ENCODE results near the gene PLA2G4A. TPM values are rescaled to one million over a fixed set of nuclear protein-coding genes. Genes with fewer than 3 reads are reported as not detected.

The PLA2G4A gene
- polyA plus RNA-seq, 1 experiment, result 0.48 TPM

DNA sequence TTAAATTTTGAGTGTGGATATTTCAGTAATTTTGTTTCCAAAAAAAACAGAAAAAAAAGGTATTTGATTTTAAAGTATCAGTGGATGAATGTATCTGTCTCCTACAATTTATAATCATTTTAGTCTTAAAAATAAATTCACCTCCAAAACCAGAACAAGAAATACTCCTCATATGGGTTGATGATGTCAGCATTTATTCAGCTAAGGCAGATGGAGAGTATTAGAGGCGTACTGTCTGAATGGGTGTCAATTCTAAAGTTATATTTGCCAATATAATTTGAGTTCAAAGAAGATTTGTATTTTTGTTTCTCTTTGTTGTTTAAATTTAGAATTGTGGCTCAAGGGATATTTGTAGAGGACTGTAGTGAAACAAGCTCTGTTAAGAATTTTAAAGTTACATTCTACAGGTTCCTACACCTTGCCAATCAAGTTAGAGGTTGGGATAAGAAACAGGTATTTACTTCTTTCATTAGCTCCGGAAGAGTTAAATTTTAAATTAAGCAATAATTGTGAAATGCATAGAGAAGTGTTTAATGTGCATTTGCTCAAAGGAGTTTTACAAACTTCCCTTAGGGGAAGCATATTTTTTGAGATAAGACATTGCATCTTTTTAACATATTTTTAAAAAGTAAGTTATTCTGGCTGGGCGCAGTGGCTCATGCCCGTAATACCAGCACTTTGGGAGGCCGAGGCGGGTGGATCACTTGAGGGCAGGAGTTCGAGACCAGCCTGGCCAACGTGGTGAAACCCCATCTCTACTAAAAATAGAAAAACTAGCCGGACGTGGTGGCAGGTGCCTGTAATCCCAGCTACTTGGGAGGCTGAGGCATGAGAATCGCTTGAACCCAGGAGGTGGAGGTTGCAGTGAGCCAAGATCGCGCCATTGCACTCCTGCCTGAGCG lies 1.2 kb downstream of the PLA2G4A start:
- POLR2A ChIA-PET, result no interaction called here
- no peak overlapping the region for H3K4me3 ChIP-seq (ENCODE audit: low read depth, low read length)

DNA sequence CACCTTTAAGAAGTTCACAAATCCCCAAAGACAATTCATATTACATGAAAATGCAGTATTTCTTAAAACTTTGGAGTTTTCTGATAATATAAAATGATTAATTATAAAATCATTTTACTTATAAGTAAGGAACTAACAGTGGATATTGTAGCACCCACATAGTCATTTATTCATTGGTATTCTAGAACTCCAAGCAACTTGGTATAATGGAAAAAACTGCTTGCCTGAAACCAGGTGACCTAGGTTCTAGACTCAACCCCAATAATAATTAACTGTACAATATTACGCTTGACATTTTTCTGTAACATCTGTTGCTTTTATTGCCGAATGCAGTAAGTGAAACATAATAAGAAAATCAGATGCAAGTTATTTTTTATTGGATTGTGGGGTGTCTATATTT lies 2.4 kb downstream of the PLA2G4A start:
- TF ChIP-seq, protein P1, sequence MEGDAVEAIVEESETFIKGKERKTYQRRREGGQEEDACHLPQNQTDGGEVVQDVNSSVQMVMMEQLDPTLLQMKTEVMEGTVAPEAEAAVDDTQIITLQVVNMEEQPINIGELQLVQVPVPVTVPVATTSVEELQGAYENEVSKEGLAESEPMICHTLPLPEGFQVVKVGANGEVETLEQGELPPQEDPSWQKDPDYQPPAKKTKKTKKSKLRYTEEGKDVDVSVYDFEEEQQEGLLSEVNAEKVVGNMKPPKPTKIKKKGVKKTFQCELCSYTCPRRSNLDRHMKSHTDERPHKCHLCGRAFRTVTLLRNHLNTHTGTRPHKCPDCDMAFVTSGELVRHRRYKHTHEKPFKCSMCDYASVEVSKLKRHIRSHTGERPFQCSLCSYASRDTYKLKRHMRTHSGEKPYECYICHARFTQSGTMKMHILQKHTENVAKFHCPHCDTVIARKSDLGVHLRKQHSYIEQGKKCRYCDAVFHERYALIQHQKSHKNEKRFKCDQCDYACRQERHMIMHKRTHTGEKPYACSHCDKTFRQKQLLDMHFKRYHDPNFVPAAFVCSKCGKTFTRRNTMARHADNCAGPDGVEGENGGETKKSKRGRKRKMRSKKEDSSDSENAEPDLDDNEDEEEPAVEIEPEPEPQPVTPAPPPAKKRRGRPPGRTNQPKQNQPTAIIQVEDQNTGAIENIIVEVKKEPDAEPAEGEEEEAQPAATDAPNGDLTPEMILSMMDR (IDR thresholded peaks at IDR 0.05; ENCODE audit: insufficient read depth, low read depth, low read length), result no peak
- ChIA-PET CTCF (no interaction called here), POLR2A (no interaction called here)
- Histone ChIP-seq H3K27me3 (ENCODE audit: control insufficient read depth, insufficient read depth, low read length) (no peaks in the 10 kb centered on the region), H3K4me3 (ENCODE audit: low read depth, low read length) (no peak overlapping the region), H3K36me3 (ENCODE audit: control insufficient read depth, insufficient read depth, low read length) (no peaks in the 10 kb centered on the region)
- DNase-seq (ENCODE audit: low read depth), result no peak

More for the DNA sequence above, 1.2 kb downstream of the PLA2G4A start:
- Histone ChIP-seq H3K27me3 (ENCODE audit: control insufficient read depth, insufficient read depth, low read length) (no peaks in the 10 kb centered on the region), H3K36me3 (ENCODE audit: control insufficient read depth, insufficient read depth, low read length) (no peaks in the 10 kb centered on the region)
- TF ChIP-seq, protein P1 (IDR thresholded peaks at IDR 0.05; ENCODE audit: insufficient read depth, low read depth, low read length), result no peak
- CTCF ChIA-PET, result no interaction called here
- no peak for DNase-seq (ENCODE audit: low read depth)

DNA sequence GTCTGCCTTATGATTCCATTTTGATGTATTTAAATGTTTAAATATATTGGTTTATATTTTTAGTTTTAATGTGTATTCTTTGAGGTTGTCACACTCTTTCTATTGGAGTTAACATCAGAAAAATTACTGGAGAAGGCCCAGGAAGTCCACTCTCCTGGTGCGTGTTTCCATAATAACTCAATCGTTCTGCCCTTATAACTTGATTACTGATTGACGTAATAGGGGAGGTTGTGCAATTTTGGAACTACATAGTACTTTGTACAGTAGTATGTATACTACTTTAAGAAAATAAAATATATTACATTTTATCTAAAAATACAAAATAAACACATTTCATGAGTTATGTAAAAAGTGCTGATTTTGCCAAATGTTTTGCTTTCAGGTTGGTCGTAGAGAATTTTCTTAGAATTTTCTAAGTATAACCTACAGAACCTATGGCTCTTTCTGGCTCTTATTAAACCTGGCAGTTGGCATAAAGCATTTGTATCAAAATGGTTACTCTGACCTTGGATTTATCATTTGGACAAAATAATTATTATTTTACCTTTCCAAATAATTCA lies 5.7 kb downstream of the PLA2G4A start:
- Histone ChIP-seq H3K36me3 (ENCODE audit: control insufficient read depth, insufficient read depth, low read length) (no peaks in the 10 kb centered on the region), H3K4me3 (ENCODE audit: low read depth, low read length) (no peak overlapping the region), H3K27me3 (ENCODE audit: control insufficient read depth, insufficient read depth, low read length) (no peaks in the 10 kb centered on the region)
- no peak for DNase-seq (ENCODE audit: low read depth)
- TF ChIP-seq, protein P1 (IDR thresholded peaks at IDR 0.05; ENCODE audit: insufficient read depth, low read depth, low read length), result no peak
- ChIA-PET CTCF (interaction anchor here (0.9 kb wide), 1 partner anchor 9 kb away, joined by 3 read pairs; no protein-coding TSS in a partner anchor), POLR2A (no interaction called here)

DNA sequence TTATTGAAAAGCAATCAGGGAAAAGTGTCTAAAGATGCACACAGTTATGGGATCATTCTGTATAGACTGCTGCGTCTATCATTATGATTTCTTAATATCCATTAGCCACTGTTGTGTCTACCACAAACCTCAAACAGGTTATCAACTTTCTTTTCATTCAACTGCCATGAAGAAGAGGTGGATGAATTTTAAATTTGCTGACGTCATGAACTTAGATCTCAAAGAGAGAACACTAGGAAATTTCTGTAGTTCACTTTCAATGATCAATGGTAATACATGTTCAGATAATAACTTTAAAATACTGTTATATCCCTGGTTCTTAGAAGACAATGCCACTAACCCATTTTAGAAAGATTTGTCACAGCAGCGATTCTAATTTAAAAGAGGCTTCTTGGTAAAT lies 6.7 kb downstream of the PLA2G4A start:
- Histone ChIP-seq H3K27me3 (ENCODE audit: control insufficient read depth, insufficient read depth, low read length) (no peaks in the 10 kb centered on the region), H3K4me3 (ENCODE audit: low read depth, low read length) (no peak overlapping the region), H3K36me3 (ENCODE audit: control insufficient read depth, insufficient read depth, low read length) (no peaks in the 10 kb centered on the region)
- TF ChIP-seq, protein P1 (IDR thresholded peaks at IDR 0.05; ENCODE audit: insufficient read depth, low read depth, low read length), result no peak
- no peak for DNase-seq (ENCODE audit: low read depth)
- ChIA-PET POLR2A (no interaction called here), CTCF (no interaction called here)

DNA sequence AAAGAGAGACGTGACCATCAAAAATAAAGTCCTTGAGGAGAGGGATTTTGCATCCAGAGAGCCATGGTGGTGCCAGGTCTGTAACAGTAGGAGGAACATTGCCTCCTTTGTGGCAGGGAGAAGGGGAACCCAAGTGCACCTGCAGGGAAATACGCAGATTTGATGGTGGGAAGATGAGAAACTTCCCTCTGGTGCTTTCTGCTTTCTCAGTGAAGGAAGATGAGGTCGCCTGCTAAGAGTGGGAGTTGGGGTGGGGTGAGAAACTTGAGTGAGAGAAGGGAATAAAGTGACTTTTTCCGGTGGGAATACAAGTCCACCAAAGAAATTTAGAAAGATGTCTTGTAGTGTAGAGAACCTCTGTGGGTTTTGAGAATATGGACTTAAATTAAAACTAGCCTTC lies 9.1 kb downstream of the PLA2G4A start:
- H3K4me3 ChIP-seq (ENCODE audit: low read depth, low read length), result no peak overlapping the region
- TF ChIP-seq, protein P1 (IDR thresholded peaks at IDR 0.05; ENCODE audit: insufficient read depth, low read depth, low read length), result no peak
- CTCF ChIA-PET, result no interaction called here
- H3K27me3 ChIP-seq (ENCODE audit: control insufficient read depth, insufficient read depth, low read length), result no peaks in the 10 kb centered on the region
- H3K36me3 ChIP-seq (ENCODE audit: control insufficient read depth, insufficient read depth, low read length), result no peaks in the 10 kb centered on the region
- POLR2A ChIA-PET, result no interaction called here
- DNase-seq (ENCODE audit: low read depth), result no peak
